Neural cell (in vitro differentiated cells): ENCODE measurements around the gene PRF1. TPM values are rescaled to one million over a fixed set of nuclear protein-coding genes. Genes with fewer than 3 reads are reported as not detected.

ENCODE experiments used
- H2AFZ ChIP-seq: fragments of 200-600, 300-800 bp; sonication (generic), shearing (Covaris generic); 2 replicates; pipeline ENCODE4 v1.6.0; 2014; ENCODE audit warnings: low read depth, mild to moderate bottlenecking, antibody characterized with exemption, low read length, moderate library complexity
- H3F3A ChIP-seq: fragments of 200-600 bp; shearing (Covaris generic); 2 replicates; pipeline ENCODE4 v1.6.1; 2016; ENCODE audit warnings: mild to moderate bottlenecking, moderate library complexity, mixed read lengths, antibody characterized with exemption, low read length; ENCODE audit not compliant: insufficient read depth, poor library complexity, severe bottlenecking
- H3K27ac ChIP-seq: fragments of 200-600, 300-800 bp; sonication (generic), shearing (Covaris generic); 2 replicates; pipeline ENCODE4 v1.5.1; 2014; ENCODE audit warnings: mild to moderate bottlenecking, low read length, moderate library complexity
- H3K27me3 ChIP-seq: fragments of 300-800, 200-600 bp; sonication (generic), shearing (Covaris generic); 2 replicates; pipeline ENCODE4 v1.6.0; 2014; ENCODE audit warnings: mild to moderate bottlenecking, low read depth, low read length, moderate library complexity; ENCODE audit not compliant: insufficient read depth
- H3K36me3 ChIP-seq: fragments of 300-800, 200-600 bp; sonication (generic), shearing (Covaris generic); 2 replicates; pipeline ENCODE4 v1.5.1; 2014; ENCODE audit warnings: mild to moderate bottlenecking, antibody characterized with exemption, low read length, moderate library complexity; ENCODE audit not compliant: insufficient read depth
- H3K4me2 ChIP-seq: fragments of 300-800, 200-600 bp; sonication (generic), shearing (Covaris generic); 2 replicates; pipeline ENCODE4 v1.6.0; 2014; ENCODE audit warnings: mild to moderate bottlenecking, low read length
- H3K4me3 ChIP-seq: fragments of 300-800, 200-600 bp; sonication (generic), shearing (Covaris generic); 2 replicates; pipeline ENCODE4 v1.5.1; 2014; ENCODE audit warnings: mild to moderate bottlenecking, low read length, moderate library complexity
- H3K79me2 ChIP-seq: fragments of 200-600 bp; shearing (Covaris generic); replicated peaks from 2 replicates; pipeline ENCODE4 v1.6.0; 2014; ENCODE audit warnings: mild to moderate bottlenecking, low read length, moderate library complexity; ENCODE audit not compliant: insufficient read depth
- H3K9ac ChIP-seq: fragments of 300-800, 200-600 bp; sonication (generic), shearing (Covaris generic); 2 replicates; pipeline ENCODE4 v1.6.1; 2016; ENCODE audit warnings: mild to moderate bottlenecking, low read length, mixed read lengths
- H3K9me2 ChIP-seq: fragments of 200-600 bp; shearing (Covaris generic); 2 replicates; pipeline ENCODE4 v1.6.1; 2016; ENCODE audit warnings: mild to moderate bottlenecking, low read length, mixed read lengths; ENCODE audit not compliant: insufficient read depth
- H3K9me3 ChIP-seq: fragments of 200-600, 300-800 bp; sonication (generic), shearing (Covaris generic); 2 replicates; pipeline ENCODE4 v1.6.1; 2016; ENCODE audit warnings: mild to moderate bottlenecking, mixed run types, low read length, moderate library complexity, mixed read lengths
- H4K20me1 ChIP-seq: fragments of 200-600 bp; shearing (Covaris generic); 2 replicates; pipeline ENCODE4 v1.6.1; 2016; ENCODE audit warnings: mild to moderate bottlenecking, mixed run types; ENCODE audit not compliant: insufficient read depth
- EP300 ChIP-seq: fragments of 450-650 bp; conservative IDR thresholded peaks from 2 replicates; pipeline ENCODE4 v1.6.1; 2014; ENCODE audit warnings: antibody characterized with exemption, mild to moderate bottlenecking, moderate library complexity; ENCODE audit not compliant: poor library complexity, severe bottlenecking
- EZH2 ChIP-seq: fragments of 200-600, 300-800 bp; shearing (Covaris generic), sonication (generic); IDR thresholded peaks from 2 replicates; pipeline ENCODE4 v1.6.1; 2014; ENCODE audit warnings: antibody characterized with exemption, low read length, borderline replicate concordance, mild to moderate bottlenecking; ENCODE audit not compliant: insufficient read depth, poor library complexity, severe bottlenecking
- MXI1 ChIP-seq: fragments of 450-650 bp; conservative IDR thresholded peaks from 2 replicates; pipeline ENCODE4 v1.6.1; 2014; ENCODE audit warnings: antibody characterized with exemption, mild to moderate bottlenecking; ENCODE audit not compliant: poor library complexity, severe bottlenecking
- POLR2AphosphoS5 ChIP-seq: IDR thresholded peaks from 2 replicates; pipeline ENCODE4 v1.6.1; 2012
- RAD21 ChIP-seq: fragments of 450-650 bp; conservative IDR thresholded peaks from 2 replicates; pipeline ENCODE4 v1.6.1; 2014; ENCODE audit warnings: antibody characterized with exemption, mild to moderate bottlenecking, moderate library complexity
- SMC3 ChIP-seq: fragments of 450-650 bp; conservative IDR thresholded peaks from 2 replicates; pipeline ENCODE4 v1.6.1; 2014; ENCODE audit warnings: antibody characterized with exemption, mild to moderate bottlenecking, moderate library complexity; ENCODE audit not compliant: poor library complexity
- TAF1 ChIP-seq: IDR thresholded peaks from 2 replicates; pipeline ENCODE4 v1.6.1; 2012; ENCODE audit warnings: low read depth
- polyA plus RNA-seq: library from polyadenylated mRNA; depleted of rRNA; stranded (reverse); fragments of >200 nt; gene quantifications from 2 replicates; pipeline ENCODE4 v1.2.3, GENCODE V29; 2014
- TF ChIP-seq, protein P1 (sequence below): fragments of 450-650 bp; IDR thresholded peaks from 2 replicates; pipeline ENCODE4 v1.5.1; 2014; ENCODE audit warnings: antibody characterized with exemption, mild to moderate bottlenecking, moderate library complexity; ENCODE audit not compliant: poor library complexity, severe bottlenecking
- TF ChIP-seq, protein P2 (sequence below): IDR thresholded peaks from 2 replicates; pipeline ENCODE4 v1.6.1; 2012; ENCODE audit warnings: borderline replicate concordance

Gene PRF1
- polyA plus RNA-seq, 1 donor from 2014 or later, result not detected

DNA sequence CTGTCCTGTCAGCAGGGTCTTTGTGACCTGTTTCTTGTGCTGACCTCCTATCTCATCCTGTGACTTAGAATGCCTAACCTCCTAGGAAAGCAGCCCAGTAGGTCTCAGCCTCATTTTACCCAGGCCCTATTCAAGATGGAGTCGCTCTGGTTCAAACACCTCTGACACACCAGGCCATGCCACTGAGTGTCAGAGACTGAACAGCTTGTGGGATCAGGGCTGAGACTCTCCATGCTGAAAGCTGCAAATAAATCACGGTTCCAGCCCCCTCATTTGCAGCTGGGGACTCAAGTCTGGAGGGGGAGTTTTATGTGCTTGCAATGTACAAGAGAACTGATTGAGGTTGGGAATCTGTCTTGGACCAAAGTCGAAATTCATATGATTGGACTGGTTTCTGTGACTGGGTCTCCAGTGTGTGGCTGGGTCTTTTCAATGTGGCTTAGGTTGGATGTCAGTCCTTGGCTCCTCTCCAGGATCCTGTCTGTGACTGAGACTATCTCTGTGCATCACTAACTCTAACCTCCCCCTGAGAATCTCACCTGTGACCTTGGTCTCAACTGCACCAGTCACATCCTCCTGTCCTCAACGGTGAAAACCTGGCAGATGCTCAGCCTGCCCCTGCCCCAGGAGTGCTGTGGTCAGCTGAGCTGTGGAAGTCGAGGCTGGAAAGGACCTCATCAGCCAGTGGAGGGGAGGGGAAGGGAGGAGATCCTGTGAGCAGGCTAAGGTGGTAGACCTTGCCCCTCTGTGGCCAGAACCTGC lies 11.7 kb downstream of the PRF1 start:
- Histone ChIP-seq H3K79me2 (no peaks in the 10 kb centered on the region), H2AFZ (no peak overlapping the region), H3K4me3 (no peak overlapping the region), H3K9me2 (no peaks in the 10 kb centered on the region), H4K20me1 (no peaks in the 10 kb centered on the region), H3K36me3 (no peaks in the 10 kb centered on the region), H3K9me3 (no peaks in the 10 kb centered on the region), H3K4me2 (no peak overlapping the region), H3K27ac (no peak overlapping the region), H3K9ac (no peak overlapping the region), H3F3A (no peaks in the 10 kb centered on the region), H3K27me3 (no peaks in the 10 kb centered on the region)
- no peak for TF ChIP-seq RAD21
- no peak for TF ChIP-seq EZH2
- TF ChIP-seq, protein P1, sequence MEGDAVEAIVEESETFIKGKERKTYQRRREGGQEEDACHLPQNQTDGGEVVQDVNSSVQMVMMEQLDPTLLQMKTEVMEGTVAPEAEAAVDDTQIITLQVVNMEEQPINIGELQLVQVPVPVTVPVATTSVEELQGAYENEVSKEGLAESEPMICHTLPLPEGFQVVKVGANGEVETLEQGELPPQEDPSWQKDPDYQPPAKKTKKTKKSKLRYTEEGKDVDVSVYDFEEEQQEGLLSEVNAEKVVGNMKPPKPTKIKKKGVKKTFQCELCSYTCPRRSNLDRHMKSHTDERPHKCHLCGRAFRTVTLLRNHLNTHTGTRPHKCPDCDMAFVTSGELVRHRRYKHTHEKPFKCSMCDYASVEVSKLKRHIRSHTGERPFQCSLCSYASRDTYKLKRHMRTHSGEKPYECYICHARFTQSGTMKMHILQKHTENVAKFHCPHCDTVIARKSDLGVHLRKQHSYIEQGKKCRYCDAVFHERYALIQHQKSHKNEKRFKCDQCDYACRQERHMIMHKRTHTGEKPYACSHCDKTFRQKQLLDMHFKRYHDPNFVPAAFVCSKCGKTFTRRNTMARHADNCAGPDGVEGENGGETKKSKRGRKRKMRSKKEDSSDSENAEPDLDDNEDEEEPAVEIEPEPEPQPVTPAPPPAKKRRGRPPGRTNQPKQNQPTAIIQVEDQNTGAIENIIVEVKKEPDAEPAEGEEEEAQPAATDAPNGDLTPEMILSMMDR, result no peak
- no peak for TF ChIP-seq EP300
- TF ChIP-seq MXI1, result no peak
- TF ChIP-seq SMC3, result no peak
- no peak for TF ChIP-seq POLR2AphosphoS5
- TF ChIP-seq, protein P2, sequence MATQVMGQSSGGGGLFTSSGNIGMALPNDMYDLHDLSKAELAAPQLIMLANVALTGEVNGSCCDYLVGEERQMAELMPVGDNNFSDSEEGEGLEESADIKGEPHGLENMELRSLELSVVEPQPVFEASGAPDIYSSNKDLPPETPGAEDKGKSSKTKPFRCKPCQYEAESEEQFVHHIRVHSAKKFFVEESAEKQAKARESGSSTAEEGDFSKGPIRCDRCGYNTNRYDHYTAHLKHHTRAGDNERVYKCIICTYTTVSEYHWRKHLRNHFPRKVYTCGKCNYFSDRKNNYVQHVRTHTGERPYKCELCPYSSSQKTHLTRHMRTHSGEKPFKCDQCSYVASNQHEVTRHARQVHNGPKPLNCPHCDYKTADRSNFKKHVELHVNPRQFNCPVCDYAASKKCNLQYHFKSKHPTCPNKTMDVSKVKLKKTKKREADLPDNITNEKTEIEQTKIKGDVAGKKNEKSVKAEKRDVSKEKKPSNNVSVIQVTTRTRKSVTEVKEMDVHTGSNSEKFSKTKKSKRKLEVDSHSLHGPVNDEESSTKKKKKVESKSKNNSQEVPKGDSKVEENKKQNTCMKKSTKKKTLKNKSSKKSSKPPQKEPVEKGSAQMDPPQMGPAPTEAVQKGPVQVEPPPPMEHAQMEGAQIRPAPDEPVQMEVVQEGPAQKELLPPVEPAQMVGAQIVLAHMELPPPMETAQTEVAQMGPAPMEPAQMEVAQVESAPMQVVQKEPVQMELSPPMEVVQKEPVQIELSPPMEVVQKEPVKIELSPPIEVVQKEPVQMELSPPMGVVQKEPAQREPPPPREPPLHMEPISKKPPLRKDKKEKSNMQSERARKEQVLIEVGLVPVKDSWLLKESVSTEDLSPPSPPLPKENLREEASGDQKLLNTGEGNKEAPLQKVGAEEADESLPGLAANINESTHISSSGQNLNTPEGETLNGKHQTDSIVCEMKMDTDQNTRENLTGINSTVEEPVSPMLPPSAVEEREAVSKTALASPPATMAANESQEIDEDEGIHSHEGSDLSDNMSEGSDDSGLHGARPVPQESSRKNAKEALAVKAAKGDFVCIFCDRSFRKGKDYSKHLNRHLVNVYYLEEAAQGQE, result no peak
- TF ChIP-seq TAF1, result no peak

DNA sequence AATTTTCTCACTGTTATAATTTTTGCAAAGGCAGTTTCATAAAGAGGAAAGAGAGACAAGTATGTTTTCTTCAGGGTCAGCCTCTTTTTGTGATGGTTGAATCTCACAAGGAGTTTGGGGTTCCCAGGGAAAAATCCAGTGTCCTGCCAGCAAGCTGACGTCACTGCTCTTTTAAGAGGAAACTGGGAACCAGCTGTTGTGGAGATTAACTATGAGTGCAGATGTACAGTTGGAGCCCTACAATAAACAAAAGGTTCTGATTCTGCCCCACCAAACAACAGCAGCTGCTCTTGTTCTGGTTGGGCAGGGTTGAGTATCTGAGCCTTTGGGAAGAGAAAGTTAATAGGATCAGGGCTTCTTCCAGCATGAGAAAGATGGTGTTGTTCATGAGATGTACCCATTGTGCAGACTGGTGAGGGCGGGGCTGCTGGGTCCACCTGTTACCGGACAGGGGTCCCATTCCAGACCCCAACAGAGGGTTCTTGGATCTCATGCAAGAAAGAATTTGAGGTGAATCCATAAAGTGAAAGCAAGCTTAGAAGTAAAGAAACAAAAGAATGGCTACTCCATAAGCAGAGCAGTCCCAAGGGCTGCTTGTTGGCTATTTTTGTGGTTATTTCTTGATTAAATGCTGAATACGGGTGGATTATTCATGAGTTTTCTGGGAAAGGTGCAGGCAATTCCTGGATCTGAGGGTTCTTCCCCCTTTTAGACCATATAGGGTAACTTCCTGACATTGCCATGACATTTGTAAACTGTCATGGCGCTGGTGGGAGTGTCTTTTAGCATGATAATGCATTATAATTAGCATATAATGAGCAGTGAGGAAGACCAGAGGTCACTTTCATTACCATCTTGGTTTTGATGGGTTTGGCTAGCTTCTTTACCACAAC lies 12.5 kb downstream of the PRF1 start:
- Histone ChIP-seq H3K4me2 (no peak overlapping the region), H3K27me3 (no peaks in the 10 kb centered on the region), H3K9me2 (no peaks in the 10 kb centered on the region), H3K4me3 (no peak overlapping the region), H3K27ac (no peak overlapping the region), H3F3A (no peaks in the 10 kb centered on the region), H3K79me2 (no peaks in the 10 kb centered on the region), H2AFZ (no peak overlapping the region), H4K20me1 (no peaks in the 10 kb centered on the region), H3K9ac (no peak overlapping the region), H3K9me3 (no peaks in the 10 kb centered on the region), H3K36me3 (no peaks in the 10 kb centered on the region)
- TF ChIP-seq POLR2AphosphoS5 (no peak), RAD21 (no peak), EP300 (no peak), MXI1 (no peak), EZH2 (no peak), TAF1 (no peak), SMC3 (no peak)
- TF ChIP-seq, protein P2, result no peak
- TF ChIP-seq, protein P1, result no peak
